ACC112 (cell line): Measurements from ENCODE around the gene GABBR2.

Experiments
- H2AFZ ChIP-seq: fragments of 200-600 bp; sonication (generic); one replicate; pipeline ENCODE4 v1.6.0; 2017; ENCODE audit warnings: antibody characterized with exemption, low read length; ENCODE audit not compliant: unreplicated experiment
- H3K27ac ChIP-seq: fragments of 200-600 bp; sonication (generic); 2 replicates; pipeline ENCODE4 v1.5.1; 2014; ENCODE audit warnings: low read depth, mild to moderate bottlenecking, antibody characterized with exemption, low read length, moderate library complexity
- H3K27me3 ChIP-seq: fragments of 200-600 bp; sonication (generic); 2 replicates; pipeline ENCODE4 v1.6.1; 2014; ENCODE audit warnings: mild to moderate bottlenecking, antibody characterized with exemption, low read length, moderate library complexity, mixed read lengths; ENCODE audit not compliant: insufficient read depth
- H3K36me3 ChIP-seq: fragments of 200-600 bp; sonication (generic); 2 replicates; pipeline ENCODE4 v1.6.1; 2016; ENCODE audit warnings: mild to moderate bottlenecking, antibody characterized with exemption, low read length, moderate library complexity, mixed read lengths; ENCODE audit not compliant: insufficient read depth
- H3K4me1 ChIP-seq: fragments of 200-600 bp; sonication (generic); one replicate; pipeline ENCODE4 v1.6.1; 2016; ENCODE audit warnings: low read length, mixed read lengths; ENCODE audit not compliant: insufficient read depth, unreplicated experiment, control insufficient read depth
- H3K4me3 ChIP-seq: fragments of 200-600 bp; sonication (generic); 2 replicates; pipeline ENCODE4 v1.5.1; 2014; ENCODE audit warnings: mild to moderate bottlenecking, low read depth, low read length
- H3K79me2 ChIP-seq: fragments of 200-600 bp; sonication (generic); one replicate; pipeline ENCODE4 v1.6.0; 2016; ENCODE audit warnings: low read length; ENCODE audit not compliant: control insufficient read depth, unreplicated experiment, insufficient read depth

The GABBR2 gene

GRCh38 chr9:98372077-98372836 is 336.5 kb downstream of the GABBR2 start:
- no peaks in the 10 kb centered on the region for H3K27me3 ChIP-seq
- H3K4me1 ChIP-seq, result peaks cover 31% of the 10 kb centered on the region
- no peaks in the 10 kb centered on the region for H3K36me3 ChIP-seq
- no peak overlapping the region for H2AFZ ChIP-seq
- H3K79me2 ChIP-seq, result no peaks in the 10 kb centered on the region
- no peak overlapping the region for H3K4me3 ChIP-seq
- no peak overlapping the region for H3K27ac ChIP-seq

GRCh38 chr9:98370976-98371315 is 337.8 kb downstream of the GABBR2 start:
- no peaks in the 10 kb centered on the region for H3K27me3 ChIP-seq
- H3K27ac ChIP-seq, result no peak overlapping the region
- peaks cover 7% of the 10 kb centered on the region; the same call in 1 of the 2 replicates for H3K36me3 ChIP-seq
- no peak overlapping the region for H2AFZ ChIP-seq
- H3K79me2 ChIP-seq, result no peaks in the 10 kb centered on the region
- H3K4me1 ChIP-seq, result peaks cover 30% of the 10 kb centered on the region
- H3K4me3 ChIP-seq, result no peak overlapping the region

DNA sequence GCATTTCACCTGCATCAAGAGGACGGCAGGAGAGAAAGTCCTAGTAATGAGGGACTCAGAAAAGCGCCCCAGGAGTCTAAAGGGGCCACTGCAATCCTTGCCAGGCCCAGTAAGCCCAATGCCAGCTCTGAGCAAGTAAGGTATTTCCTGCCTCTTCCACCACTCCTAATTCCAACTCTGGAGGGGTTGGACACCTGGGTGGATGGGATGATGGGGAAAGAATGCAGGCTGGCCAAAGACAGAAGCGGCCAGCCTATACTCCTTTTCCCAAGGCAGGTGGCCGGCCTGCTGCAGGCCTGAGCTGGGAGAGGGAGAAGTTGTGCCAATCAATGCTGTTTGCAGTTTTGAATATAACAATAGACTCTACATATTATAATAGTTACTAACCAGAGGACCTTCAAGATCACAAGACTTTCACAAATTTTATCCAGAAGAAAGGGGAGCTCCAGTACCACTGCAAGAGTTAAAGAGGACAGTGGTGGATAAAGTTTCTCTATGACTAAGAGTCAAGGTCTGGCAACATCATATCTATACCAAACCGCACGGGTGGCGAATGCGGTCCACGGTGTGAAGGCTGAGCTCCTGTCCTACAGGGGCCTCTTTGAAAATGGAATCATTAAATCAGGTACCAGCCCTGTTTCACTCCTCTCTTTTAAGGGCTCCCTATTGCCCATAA is 338.3 kb downstream of the GABBR2 start:
- H3K36me3 ChIP-seq, result peaks cover 9% of the 10 kb centered on the region; the same call in 1 of the 2 replicates
- H2AFZ ChIP-seq, result no peak overlapping the region
- no peaks in the 10 kb centered on the region for H3K27me3 ChIP-seq
- peaks cover 25% of the 10 kb centered on the region for H3K4me1 ChIP-seq
- H3K4me3 ChIP-seq, result no peak overlapping the region
- H3K27ac ChIP-seq, result no peak overlapping the region
- no peaks in the 10 kb centered on the region for H3K79me2 ChIP-seq

DNA sequence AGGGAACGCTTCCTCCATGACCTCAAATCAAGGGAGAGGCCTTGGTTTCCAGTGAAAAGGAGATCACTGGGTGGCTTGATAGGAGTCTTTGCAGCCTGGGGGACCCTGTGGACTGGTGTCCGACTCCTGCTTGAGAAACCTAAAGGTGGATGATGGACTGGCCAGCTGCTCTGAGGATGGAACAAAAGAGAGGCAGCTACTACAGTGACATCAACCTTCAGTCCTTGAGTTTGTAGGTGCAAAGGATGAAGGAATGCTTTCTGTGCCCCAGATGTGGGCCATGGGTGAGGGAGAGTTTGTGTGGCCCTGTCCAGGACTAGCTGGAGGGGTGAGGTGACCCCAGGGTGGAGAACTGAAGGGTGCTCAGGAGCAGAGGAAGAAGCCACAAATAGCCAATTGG is 338.8 kb downstream of the GABBR2 start:
- no peaks in the 10 kb centered on the region for H3K27me3 ChIP-seq
- H2AFZ ChIP-seq, result no peak overlapping the region
- no peaks in the 10 kb centered on the region for H3K79me2 ChIP-seq
- H3K36me3 ChIP-seq, result peaks cover 9% of the 10 kb centered on the region; the same call in 1 of the 2 replicates
- H3K4me1 ChIP-seq, result peaks cover 20% of the 10 kb centered on the region
- H3K4me3 ChIP-seq, result no peak overlapping the region
- H3K27ac ChIP-seq, result no peak overlapping the region

- peaks cover 15% of the 10 kb centered on the region for H3K4me1 ChIP-seq
- H3K79me2 ChIP-seq, result no peaks in the 10 kb centered on the region
- H3K27me3 ChIP-seq, result no peaks in the 10 kb centered on the region
- no peak overlapping the region for H3K27ac ChIP-seq
- H2AFZ ChIP-seq, result no peak overlapping the region
- peaks cover 9% of the 10 kb centered on the region; the same call in 1 of the 2 replicates for H3K36me3 ChIP-seq
- no peak overlapping the region for H3K4me3 ChIP-seq
Measured at GRCh38 chr9:98369471-98369870, 339.3 kb downstream of the GABBR2 start.

- no peak overlapping the region for H3K27ac ChIP-seq
- no peak overlapping the region for H2AFZ ChIP-seq
- H3K79me2 ChIP-seq, result no peaks in the 10 kb centered on the region
- H3K36me3 ChIP-seq, result peaks cover 9% of the 10 kb centered on the region; the same call in 1 of the 2 replicates
- H3K27me3 ChIP-seq, result no peaks in the 10 kb centered on the region
- H3K4me3 ChIP-seq, result no peak overlapping the region
- peaks cover 11% of the 10 kb centered on the region for H3K4me1 ChIP-seq
Measured at GRCh38 chr9:98369066-98369425, 339.7 kb downstream of the GABBR2 start.

DNA sequence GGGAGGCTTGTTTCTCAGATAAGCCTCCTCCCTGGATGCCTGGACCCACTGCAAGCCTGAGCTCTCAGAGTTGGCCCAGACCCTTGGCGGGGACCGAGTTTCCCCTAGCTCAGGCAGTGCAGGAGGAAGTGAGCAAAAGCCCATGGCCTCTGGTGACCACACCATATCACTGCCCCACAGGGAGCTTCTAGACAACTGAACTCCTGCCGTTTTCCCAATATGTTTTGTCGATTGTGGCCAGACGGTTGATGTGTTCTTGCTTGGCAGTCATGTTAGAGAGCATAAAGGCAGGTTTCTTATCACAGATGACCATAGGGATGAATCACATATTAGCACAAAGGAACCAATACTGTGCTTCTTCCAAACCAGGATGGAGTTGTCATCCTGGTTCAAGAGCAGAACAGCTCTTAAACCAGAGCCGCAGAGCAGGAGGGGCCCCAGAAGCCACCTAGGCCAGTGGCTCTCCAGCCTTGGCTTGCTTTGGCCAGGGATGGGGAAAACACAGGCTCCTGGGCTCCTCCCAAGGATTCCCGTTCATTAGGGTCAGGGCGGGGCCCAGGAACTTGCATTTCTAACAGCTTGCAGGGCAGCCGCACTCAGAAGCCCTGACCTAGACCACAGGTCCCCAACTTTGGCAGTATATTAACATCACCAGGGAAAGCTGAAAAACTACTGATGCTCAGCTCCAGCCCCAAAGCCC is 340.2 kb downstream of the GABBR2 start:
- no peak overlapping the region for H3K27ac ChIP-seq
- H2AFZ ChIP-seq, result no peak overlapping the region
- H3K4me3 ChIP-seq, result no peak overlapping the region

GRCh38 chr9:98367923-98368322 is 340.8 kb downstream of the GABBR2 start:
- no peak overlapping the region for H2AFZ ChIP-seq
- no peaks in the 10 kb centered on the region for H3K4me1 ChIP-seq
- no peaks in the 10 kb centered on the region for H3K27me3 ChIP-seq

More for the DNA sequence above, 340.2 kb downstream of the GABBR2 start:
- H3K27me3 ChIP-seq, result no peaks in the 10 kb centered on the region
- H3K4me1 ChIP-seq, result peaks cover 6% of the 10 kb centered on the region
- peaks cover 9% of the 10 kb centered on the region; the same call in 1 of the 2 replicates for H3K36me3 ChIP-seq
- no peaks in the 10 kb centered on the region for H3K79me2 ChIP-seq

DNA sequence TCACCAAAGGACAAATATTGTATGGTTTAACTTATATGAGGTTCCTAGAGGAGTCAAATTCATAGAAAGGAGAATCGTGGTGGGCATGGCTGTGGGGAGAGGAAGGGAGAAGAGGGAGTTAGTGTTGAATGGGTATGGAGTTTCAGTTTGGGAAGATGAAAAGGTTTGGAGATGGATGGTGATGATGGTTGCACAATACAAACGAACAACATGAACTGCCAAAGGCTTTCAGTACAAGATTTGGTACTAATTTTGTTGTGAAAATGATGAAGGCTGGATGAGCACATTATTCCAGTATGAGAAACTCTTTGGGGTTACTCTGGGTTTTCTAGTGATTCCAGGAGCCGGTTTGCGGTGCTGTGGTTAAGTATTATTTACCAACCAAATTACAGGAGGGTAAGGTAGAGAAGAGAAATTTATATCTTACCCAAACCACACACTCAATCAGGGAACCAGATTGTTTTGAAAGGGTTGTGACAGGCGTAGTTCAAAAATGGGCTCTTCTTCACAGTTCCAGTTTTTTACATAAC is 341.3 kb downstream of the GABBR2 start:
- no peaks in the 10 kb centered on the region for H3K79me2 ChIP-seq
- no peaks in the 10 kb centered on the region for H3K4me1 ChIP-seq
- H3K36me3 ChIP-seq, result peaks cover 9% of the 10 kb centered on the region; the same call in 1 of the 2 replicates
- H2AFZ ChIP-seq, result no peak overlapping the region
- H3K4me3 ChIP-seq, result no peak overlapping the region
- H3K27me3 ChIP-seq, result no peaks in the 10 kb centered on the region
- H3K27ac ChIP-seq, result no peak overlapping the region

More at GRCh38 chr9:98367923-98368322, 340.8 kb downstream of the GABBR2 start:
- H3K36me3 ChIP-seq, result peaks cover 9% of the 10 kb centered on the region; the same call in 1 of the 2 replicates
- H3K4me3 ChIP-seq, result no peak overlapping the region
- no peak overlapping the region for H3K27ac ChIP-seq
- no peaks in the 10 kb centered on the region for H3K79me2 ChIP-seq

- Histone ChIP-seq H3K36me3 (peaks cover 9% of the 10 kb centered on the region; the same call in 1 of the 2 replicates), H3K27me3 (no peaks in the 10 kb centered on the region), H2AFZ (no peak overlapping the region), H3K4me1 (no peaks in the 10 kb centered on the region), H3K79me2 (no peaks in the 10 kb centered on the region), H3K27ac (peak overlapping the region; percentile 54), H3K4me3 (no peak overlapping the region)
Measured at GRCh38 chr9:98365781-98366180, 343.0 kb downstream of the GABBR2 start.
